ENCODE measurements around the gene HYKK. TPM values are rescaled to one million over a fixed set of nuclear protein-coding genes. Genes with fewer than 3 reads are reported as not detected.

The HYKK gene
- total RNA-seq, 2 experiments from 2014 or later: 1.1 to 1.5 TPM

DNA sequence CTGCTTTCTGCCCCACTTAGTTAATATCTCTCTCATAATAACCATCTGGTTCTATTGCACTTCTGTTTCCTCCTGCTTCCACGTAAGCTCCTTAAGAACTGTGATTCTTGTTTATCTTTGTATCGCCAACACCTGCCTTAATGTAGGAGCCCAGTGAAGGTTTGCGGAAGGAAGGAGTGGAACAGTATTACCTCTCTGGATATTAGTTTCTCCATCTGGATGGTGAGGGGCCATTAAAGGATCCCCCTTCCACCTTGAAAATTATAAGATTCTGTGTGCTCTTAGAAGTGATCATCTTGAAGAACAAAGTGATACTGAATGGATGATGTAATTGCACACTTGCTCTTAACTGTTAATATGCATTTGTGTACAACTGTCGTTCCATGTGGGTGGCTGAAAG lies 60.2 kb downstream of the HYKK start:
- ChIA-PET POLR2A (no interaction called here), CTCF (no interaction called here)

DNA sequence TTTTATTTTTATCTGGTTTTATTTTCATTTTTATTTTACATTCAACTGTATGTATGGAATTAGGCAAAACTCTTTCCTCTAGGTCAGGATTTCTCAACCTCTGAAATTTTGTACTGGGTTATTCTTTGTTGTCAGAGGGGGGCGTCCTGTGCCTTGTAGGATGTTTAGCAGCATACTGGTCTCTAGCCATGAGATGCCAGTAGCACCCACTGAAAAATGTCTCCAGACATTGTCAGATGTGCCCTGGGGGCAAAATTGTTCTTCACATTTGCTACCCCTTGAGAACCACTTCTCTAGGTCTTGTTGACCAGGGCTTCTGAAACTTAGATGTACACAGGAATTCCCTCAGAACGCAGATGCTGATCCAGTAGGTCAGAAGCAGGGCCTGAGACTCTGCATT lies 63.3 kb downstream of the HYKK start:
- ChIA-PET CTCF (interaction anchor here (0.7 kb wide), 1 partner anchor 132 kb away, joined by 3 read pairs; no protein-coding TSS in a partner anchor), POLR2A (no interaction called here)

DNA sequence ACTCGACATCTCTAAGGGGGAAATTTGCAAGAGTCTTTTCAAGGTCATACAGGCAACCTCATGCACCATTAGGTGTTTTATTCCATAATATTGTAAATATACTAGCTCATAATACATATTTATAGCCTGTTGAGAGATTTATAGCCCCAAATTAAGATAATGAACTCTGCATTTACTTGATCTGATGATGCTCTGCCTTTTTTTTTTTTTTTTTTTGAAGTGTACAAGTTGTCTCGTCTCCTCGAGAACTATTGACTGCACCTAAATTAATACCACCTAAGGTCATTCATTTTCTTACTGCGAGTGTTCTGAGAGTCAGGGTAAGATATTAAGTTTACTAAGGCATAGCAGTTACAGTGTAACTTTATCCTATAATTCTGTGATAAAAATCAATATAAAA lies 64.0 kb downstream of the HYKK start:
- ChIA-PET CTCF (interaction anchor here (0.7 kb wide), 1 partner anchor 132 kb away, joined by 3 read pairs; no protein-coding TSS in a partner anchor), POLR2A (no interaction called here)

DNA sequence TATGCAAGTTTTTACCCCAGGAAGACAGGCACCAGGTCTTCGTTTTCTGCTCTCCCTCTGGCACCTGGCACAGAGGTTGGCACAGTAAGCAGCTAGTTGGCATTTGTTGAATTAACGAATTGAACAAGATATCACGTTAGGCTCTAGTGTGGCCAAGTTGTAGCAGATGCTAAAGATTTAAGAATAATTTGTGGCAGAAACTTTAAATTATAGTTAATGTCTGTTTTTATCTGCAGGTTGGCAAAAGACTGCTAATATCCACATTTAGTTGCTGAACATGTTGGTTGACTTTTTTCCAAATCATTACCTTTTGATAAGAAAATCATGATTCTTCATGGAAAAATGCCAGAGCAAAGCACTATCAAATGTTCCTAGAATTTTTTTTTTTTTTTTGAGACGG lies 66.0 kb downstream of the HYKK start:
- ChIA-PET POLR2A (no interaction called here), CTCF (no interaction called here)

DNA sequence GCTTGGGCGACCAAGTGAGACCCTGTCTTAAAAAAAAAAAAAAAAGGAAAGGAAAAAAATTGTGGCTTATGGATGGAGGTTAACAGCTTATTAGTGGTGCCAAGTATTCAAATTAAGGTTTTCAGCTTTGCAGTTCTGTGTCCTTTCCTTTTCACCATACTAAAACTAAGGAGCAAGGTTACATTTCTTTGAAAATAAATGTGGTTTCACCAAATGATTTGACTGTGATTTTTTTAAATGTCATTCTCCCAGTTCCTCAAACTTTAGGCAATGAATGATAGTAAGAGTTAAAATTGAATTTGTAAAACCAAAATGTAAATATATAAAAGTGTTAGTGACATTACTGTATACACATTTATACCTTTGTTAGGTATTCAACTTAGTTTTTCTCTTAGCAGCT lies 67.6 kb downstream of the HYKK start:
- CTCF ChIA-PET: no interaction called here
- POLR2A ChIA-PET: interaction anchor here (0.7 kb wide), 1 partner anchor 261 kb away, joined by 6 read pairs; no protein-coding TSS in a partner anchor

Other genes starting within 250 kb of the HYKK start
- 10 to 100 TPM; 36.1 to 38.8 TPM for gene DNAJA4, start 243.0 kb upstream of the HYKK start, total RNA-seq
- 10 to 100 TPM; 68.0 to 70.3 TPM for gene SKIC8, start 208.0 kb upstream of the HYKK start, total RNA-seq
- gene CRABP1, start 167.2 kb upstream of the HYKK start, total RNA-seq: not detected
- gene IREB2, start 69.4 kb upstream of the HYKK start, total RNA-seq: 10 to 100 TPM; 67.0 to 69.6 TPM
- gene PSMA4, start 32.9 kb downstream of the HYKK start, total RNA-seq: 100 to 1,000 TPM; 238 to 248 TPM
- gene CHRNA5, start 57.9 kb downstream of the HYKK start, total RNA-seq: 10 to 100 TPM; 10.5 to 11.3 TPM
- gene CHRNA3, start 113.4 kb downstream of the HYKK start, total RNA-seq: not detected
- not detected for gene CHRNB4, start 133.6 kb downstream of the HYKK start, total RNA-seq

All from activated CD8-positive, alpha-beta memory T cell treated with anti-CD3 and anti-CD28 coated beads for 36 hours (primary cell).